ENCODE measurements around the gene HNF4A. TPM values are rescaled to one million over a fixed set of nuclear protein-coding genes. Genes with fewer than 3 reads are reported as not detected.

The HNF4A gene
- polyA plus RNA-seq, 1 experiment, result not detected

DNA sequence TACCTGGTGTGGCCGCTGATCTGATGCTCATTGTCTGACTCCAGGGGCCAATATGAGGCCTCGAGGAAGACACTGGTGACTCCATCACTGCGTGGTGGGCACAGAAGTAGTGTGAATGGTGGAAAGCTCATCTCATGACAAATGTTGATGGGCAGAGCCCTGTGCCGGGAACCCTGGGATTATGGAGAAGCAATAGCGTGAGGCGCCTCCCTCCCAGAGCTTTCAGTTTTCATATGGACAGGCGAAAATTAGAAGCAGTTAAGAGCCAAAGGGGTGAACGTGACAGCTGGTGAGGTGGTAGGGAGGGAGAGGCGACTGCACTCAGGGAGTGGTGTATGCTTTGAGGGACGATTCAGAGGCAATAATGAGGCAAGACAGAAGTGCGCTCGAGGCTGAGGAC lies 80.9 kb downstream of the HNF4A start:
- DNase-seq (ENCODE audit: low read depth, low spot score), result no peak
- ChIA-PET POLR2A (no interaction called here), CTCF (interaction anchor here (0.5 kb wide), 1 partner anchor 1264 kb away, joined by 5 read pairs; no protein-coding TSS in a partner anchor)
- no peak overlapping the region for H3K27ac ChIP-seq (ENCODE audit: low read depth, low read length)
- TF ChIP-seq, protein P1, sequence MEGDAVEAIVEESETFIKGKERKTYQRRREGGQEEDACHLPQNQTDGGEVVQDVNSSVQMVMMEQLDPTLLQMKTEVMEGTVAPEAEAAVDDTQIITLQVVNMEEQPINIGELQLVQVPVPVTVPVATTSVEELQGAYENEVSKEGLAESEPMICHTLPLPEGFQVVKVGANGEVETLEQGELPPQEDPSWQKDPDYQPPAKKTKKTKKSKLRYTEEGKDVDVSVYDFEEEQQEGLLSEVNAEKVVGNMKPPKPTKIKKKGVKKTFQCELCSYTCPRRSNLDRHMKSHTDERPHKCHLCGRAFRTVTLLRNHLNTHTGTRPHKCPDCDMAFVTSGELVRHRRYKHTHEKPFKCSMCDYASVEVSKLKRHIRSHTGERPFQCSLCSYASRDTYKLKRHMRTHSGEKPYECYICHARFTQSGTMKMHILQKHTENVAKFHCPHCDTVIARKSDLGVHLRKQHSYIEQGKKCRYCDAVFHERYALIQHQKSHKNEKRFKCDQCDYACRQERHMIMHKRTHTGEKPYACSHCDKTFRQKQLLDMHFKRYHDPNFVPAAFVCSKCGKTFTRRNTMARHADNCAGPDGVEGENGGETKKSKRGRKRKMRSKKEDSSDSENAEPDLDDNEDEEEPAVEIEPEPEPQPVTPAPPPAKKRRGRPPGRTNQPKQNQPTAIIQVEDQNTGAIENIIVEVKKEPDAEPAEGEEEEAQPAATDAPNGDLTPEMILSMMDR (IDR thresholded peaks at IDR 0.05; ENCODE audit: low read depth, low read length), result no peak
- no peaks in the 10 kb centered on the region for H3K9me3 ChIP-seq (ENCODE audit: control insufficient read depth, insufficient read depth, low read length)
- H3K27me3 ChIP-seq (ENCODE audit: control insufficient read depth, insufficient read depth, low read length), result peaks cover 9% of the 10 kb centered on the region
- H3K4me3 ChIP-seq (ENCODE audit: low read depth, low read length), result no peak overlapping the region

DNA sequence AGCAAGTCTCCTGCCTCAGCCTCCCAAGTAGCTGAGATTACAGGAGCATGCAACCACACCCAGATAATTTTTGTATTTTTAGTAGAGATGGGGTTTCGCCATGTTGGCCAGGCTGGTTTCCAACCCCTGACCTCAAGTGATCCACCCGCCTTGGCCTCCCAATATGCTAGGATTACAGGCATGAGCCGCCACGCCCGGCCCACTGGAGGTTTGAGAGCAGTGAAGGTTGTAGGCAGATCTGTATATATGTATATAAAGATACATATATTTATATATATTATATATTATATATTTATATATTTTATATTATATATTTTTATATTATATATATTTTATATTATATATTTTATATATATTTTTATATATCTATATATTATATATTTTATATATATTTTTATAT lies 82.0 kb downstream of the HNF4A start:
- H3K27ac ChIP-seq (ENCODE audit: low read depth, low read length), result no peak overlapping the region
- ChIA-PET CTCF (no interaction called here), POLR2A (no interaction called here)
- DNase-seq (ENCODE audit: low read depth, low spot score), result no peak
- H3K4me3 ChIP-seq (ENCODE audit: low read depth, low read length), result no peak overlapping the region
- H3K9me3 ChIP-seq (ENCODE audit: control insufficient read depth, insufficient read depth, low read length), result no peaks in the 10 kb centered on the region
- peaks cover 9% of the 10 kb centered on the region for H3K27me3 ChIP-seq (ENCODE audit: control insufficient read depth, insufficient read depth, low read length)
- TF ChIP-seq, protein P1 (IDR thresholded peaks at IDR 0.05; ENCODE audit: low read depth, low read length), result no peak

DNA sequence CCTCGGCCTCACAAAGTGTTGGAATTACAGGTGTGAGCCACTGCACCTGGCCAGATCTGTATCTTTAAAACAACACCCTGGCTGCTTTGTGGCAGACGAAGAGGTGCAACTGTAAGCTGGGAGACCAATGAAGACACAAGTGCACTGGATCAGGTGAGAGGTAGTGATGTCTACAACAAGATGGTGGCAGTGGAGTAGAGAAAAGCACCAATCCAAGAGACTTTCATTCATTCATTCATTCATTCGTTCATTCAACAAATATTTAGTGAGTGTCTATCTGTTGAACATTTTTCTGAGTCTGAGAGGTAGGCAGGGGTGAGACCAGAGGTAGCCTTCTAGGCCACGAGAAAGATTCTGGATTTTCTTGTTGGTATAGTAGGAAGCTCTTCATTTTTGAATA lies 83.3 kb downstream of the HNF4A start:
- TF ChIP-seq, protein P1 (IDR thresholded peaks at IDR 0.05; ENCODE audit: low read depth, low read length), result no peak
- Histone ChIP-seq H3K27ac (ENCODE audit: low read depth, low read length) (no peak overlapping the region), H3K9me3 (ENCODE audit: control insufficient read depth, insufficient read depth, low read length) (no peaks in the 10 kb centered on the region), H3K27me3 (ENCODE audit: control insufficient read depth, insufficient read depth, low read length) (peaks cover 5% of the 10 kb centered on the region), H3K4me3 (ENCODE audit: low read depth, low read length) (no peak overlapping the region)
- POLR2A ChIA-PET, result no interaction called here
- CTCF ChIA-PET, result interaction anchor here (1.2 kb wide), 1 partner anchor 23 kb away, joined by 3 read pairs; no protein-coding TSS in a partner anchor
- no peak for DNase-seq (ENCODE audit: low read depth, low spot score)

DNA sequence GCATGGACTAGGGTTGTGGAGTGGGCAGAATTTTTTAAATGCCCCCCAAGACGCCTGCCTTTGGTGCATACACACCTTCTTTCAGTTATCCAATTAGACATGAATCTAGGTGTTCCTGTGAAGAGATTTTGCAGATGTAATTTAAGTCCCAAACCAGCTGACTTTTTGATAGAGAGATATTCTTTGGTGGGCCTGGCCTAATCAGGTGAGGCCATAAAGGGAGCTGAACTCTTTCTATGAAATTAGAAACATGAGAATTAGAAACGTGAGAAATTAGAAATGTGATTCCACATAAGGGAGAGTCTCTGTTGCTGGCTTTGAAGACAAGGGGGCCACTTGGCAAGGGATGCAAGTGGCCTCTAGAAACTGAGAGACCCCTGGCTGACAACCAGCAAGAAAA lies 83.8 kb downstream of the HNF4A start:
- POLR2A ChIA-PET, result no interaction called here
- DNase-seq (ENCODE audit: low read depth, low spot score), result no peak
- CTCF ChIA-PET, result interaction anchor here (1.2 kb wide), 1 partner anchor 22 kb away, joined by 3 read pairs; no protein-coding TSS in a partner anchor
- Histone ChIP-seq H3K4me3 (ENCODE audit: low read depth, low read length) (no peak overlapping the region), H3K27me3 (ENCODE audit: control insufficient read depth, insufficient read depth, low read length) (no peaks in the 10 kb centered on the region), H3K27ac (ENCODE audit: low read depth, low read length) (no peak overlapping the region), H3K9me3 (ENCODE audit: control insufficient read depth, insufficient read depth, low read length) (no peaks in the 10 kb centered on the region)
- TF ChIP-seq, protein P1 (IDR thresholded peaks at IDR 0.05; ENCODE audit: low read depth, low read length), result no peak

DNA sequence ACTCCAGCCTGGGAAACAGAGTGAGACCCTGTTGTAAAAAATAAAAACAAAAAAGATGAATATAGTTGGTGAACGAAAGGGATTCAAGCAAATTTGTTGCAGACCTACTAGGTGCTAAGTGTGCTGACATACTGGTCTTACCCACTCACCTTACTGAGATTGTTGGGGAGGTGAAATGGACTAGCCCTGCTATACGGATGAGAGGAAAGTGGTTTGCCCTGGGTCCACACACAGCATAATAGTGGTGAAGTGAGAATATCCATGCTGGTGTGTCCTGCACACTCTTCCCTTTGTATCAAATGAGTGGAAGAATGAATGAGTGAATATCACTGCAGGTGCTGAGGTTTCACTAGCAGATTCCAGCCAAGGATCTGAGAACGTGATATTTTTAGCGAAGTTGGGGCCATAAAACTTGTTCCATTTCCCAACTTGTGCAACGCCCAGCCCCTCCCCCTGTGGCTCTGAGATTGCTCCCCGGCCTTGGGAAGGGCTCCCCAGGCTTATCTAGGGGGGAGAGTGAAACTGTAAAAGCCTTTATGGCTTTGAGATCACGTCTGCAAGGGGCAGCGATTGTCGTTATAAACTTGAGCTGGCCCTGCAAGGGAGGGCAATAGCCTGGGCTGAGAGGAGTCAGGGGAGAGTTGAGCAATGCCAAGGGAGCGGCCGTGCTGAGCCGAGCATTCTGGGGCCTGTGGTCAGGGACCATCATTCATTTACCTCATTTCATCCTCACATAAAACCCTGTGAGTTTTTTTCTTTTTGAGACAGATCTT lies 87.0 kb downstream of the HNF4A start:
- TF ChIP-seq, protein P1 (IDR thresholded peaks at IDR 0.05; ENCODE audit: low read depth, low read length), result no peak
- POLR2A ChIA-PET, result no interaction called here

More for the DNA sequence above, 87.0 kb downstream of the HNF4A start:
- Histone ChIP-seq H3K27me3 (ENCODE audit: control insufficient read depth, insufficient read depth, low read length) (no peaks in the 10 kb centered on the region), H3K4me3 (ENCODE audit: low read depth, low read length) (no peak overlapping the region), H3K27ac (ENCODE audit: low read depth, low read length) (no peak overlapping the region), H3K9me3 (ENCODE audit: control insufficient read depth, insufficient read depth, low read length) (no peaks in the 10 kb centered on the region)
- CTCF ChIA-PET, result no interaction called here
- no peak for DNase-seq (ENCODE audit: low read depth, low spot score)

Data from AG04450 (cell line).